Anterior cingulate cortex (tissue), 58 donors: ENCODE data around the gene GNAT3.

Experiments used
- DNase-seq, 58 donors: peaks; one replicate each; lab custom pipeline; 2025; lab: John Stamatoyannopoulos, UW

Gene GNAT3

DNA sequence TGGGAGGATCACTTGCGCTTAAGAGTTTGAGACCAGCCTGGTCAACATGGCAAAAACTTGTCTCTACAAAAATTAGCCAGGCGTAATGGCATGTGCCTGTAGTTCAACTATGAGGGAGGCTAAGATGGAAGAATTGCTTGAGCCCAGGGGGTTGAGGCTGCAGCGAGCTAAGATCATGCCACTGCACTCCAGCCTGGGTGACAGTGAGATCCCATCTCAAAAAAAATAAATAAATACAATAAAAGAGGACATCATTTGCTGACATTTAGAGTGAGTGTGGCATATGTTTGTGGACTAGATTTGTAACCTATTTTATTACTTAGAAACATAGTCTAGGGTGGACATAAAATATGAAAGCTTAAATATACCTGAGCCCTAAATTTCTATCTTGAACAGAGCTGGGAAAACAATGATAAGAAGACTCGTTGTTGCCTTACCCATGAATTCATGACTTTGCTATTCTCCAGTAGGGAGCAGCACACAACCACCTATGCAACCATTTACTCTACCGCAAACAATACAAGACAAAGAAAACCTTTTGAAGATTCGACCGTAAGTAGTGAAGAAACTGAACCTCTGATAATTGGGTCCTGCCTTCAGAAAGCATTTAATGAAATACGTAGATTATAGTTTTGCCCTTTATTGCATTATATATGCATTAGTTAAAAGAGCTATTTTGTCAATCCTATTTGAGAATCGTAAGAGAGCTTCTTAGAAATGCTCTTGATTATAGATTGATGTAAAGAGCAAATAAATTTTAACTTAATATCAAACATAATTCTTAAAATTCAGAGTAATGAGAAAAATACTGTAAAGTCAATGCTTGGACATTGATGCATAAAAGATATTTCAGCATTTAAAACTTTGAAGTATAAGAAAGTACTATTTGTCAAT, 83.5 kb downstream of the GNAT3 start:
- DNase-seq, result peak in 6 of 58 donors; percentile 0 to 10 (median 0)

GRCh38 chr7:80427218-80427617, 84.6 kb downstream of the GNAT3 start:
- no peak for DNase-seq

DNA sequence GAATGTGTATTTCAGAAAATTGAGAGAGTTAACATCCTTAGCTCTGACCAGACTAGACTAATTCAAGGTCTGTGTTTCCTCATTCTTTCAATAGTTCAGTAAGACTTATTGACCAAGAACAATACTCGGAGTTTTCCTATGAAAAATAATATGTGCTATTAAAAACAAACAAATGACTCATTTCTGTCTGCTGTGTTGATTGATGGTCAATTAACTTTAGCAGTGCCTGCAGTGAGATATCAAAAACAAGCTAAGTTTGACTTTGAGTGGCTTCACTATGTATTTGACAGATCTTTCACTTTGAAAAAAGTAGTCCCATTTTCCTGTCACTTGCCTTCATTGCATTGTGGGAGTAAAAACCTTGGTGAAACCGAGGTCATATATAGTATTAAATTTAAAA, 91.0 kb downstream of the GNAT3 start:
- no peak for DNase-seq

DNA sequence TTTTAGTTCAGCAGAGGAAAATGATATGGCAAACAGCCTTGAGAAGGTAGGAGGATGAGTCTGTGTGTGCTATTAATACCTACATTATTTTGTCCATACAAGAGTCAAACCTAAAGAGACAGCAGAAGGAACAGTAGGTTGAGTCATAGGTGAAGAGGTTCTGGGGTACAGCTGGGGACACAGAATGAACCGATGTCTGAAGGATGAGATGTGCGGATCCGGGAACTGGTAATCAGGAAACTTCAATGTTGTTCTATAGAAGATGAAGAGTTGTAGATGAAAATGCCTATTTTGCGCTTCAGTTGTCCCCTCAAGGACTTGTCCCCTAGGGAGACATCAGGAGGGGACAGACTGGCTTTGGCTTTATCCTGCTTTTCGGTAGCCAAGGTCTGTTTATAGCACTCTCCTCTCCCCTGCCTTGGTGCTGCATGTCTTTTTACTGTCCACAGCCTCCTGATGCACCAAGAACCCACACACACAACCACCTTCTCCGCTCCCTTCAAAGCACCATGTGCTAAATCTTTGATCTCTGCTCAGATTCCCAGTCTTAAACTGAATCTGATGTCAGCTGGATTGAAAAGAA, 94.6 kb downstream of the GNAT3 start:
- DNase-seq, result no peak

DNA sequence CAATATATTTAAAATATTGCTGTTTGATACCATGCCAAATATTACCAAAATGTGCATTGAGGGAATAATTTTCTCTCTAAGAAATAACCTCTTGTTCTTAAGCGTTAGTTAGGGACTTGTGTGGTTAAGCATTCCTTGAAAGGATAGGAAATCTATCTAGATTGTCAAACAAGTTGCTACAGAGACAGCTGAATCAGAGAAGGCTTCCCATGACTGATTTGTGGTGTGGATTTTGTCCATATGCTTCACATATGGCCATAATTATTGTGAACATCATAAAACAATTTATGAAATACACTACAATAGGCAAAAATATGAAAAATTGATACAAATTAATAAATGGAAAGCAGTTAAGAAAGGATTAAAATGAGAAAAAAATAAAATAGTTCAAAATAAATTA, 96.3 kb downstream of the GNAT3 start:
- no peak for DNase-seq

- DNase-seq, result no peak
These were observed 96.8 kb downstream of the GNAT3 start for GRCh38 chr7:80415114-80415513.

- DNase-seq, result no peak
These were observed 97.5 kb downstream of the GNAT3 start for GRCh38 chr7:80414331-80414730.

DNA sequence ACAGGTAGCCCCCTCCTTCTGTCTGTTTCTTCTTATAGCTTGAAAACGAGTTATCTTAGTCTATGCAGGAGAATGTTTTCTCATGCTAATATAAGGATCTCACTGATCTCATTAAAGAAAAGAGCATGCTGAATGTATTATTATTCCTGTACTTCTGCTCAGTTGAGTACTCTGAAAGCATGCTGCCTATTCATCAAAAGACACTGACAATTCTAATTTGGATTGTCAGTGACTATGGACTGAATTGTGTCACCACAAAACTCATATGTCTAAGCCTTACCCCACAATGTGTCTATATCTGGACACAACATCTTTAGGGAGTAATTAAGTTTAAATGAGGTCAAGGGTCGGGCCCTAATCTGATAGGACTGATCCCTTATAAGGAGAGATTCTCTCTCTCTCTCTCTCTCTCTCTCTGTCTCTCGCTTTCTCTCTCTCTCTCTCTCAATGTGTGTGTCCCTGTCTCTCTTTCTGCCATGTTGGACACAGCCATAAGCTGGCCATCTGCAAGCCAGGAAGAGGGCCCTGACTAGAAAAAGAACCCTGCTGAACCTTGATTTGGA, 98.4 kb downstream of the GNAT3 start:
- DNase-seq, result no peak

DNA sequence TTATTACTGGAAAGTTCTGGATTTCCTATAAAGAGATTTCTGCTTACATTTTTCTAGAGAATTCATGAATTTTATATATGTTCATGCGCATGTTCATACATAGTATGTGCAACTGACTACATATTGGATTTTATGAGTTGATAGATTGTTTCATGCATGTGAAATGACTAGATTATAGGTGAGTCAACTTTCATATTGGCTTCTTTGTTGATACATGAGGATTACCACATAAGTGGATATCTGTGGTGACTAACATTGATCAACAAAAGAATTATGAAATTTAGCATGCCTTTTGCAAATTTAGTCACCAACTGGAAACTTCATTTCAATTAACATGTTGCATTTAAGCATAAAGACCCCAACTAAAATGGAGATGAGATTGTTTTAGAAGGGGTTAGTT, 99.0 kb downstream of the GNAT3 start:
- no peak for DNase-seq

- no peak for DNase-seq
These were observed 100.2 kb downstream of the GNAT3 start for GRCh38 chr7:80411621-80412020.

DNA sequence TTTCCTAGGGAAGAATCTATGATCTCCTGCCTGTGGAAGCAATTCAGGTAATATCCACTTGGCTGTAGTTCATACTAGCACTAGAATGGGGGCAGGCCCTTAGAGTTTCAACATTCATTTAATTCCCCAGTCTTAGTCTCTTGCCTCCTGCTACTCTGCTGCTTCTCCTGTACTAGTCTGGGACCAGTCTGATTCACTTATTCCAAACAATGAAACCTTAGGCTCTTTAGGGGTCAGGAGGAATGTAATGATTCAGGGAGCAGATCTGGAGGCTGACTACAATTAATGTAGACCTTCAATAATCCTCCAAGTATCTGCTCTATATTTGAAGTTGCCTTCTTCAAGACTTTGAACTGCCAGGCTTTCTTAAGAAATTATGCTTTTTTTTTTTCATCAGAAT, 101.8 kb downstream of the GNAT3 start:
- DNase-seq, result no peak
